B cell (primary cell): ENCODE measurements around the gene LIMK2. TPM values are rescaled to one million over a fixed set of nuclear protein-coding genes. Genes with fewer than 3 reads are reported as not detected.
A peak's percentile ranks its signal among the peaks of the same experiment; 100 is the strongest.

Experiments used
- ATAC-seq: fragments of 200-7000 bp; cut with Tn5 transposase; one replicate; pipeline ENCODE4 v1.10.0; 2021; ENCODE audit warnings: low read depth, mild to moderate bottlenecking, moderate number of reproducible peaks, moderate library complexity
- CTCF ChIA-PET: fragments of 350-600 bp; sonication (Branson Sonifier 250); formaldehyde crosslinking; loops from one replicate; lab custom pipeline; 2021; ENCODE audit warnings: antibody characterized with exemption, inconsistent platforms; lab: Charles Lee
- POLR2A ChIA-PET: fragments of 350-600 bp; sonication (Branson Sonifier 250); formaldehyde crosslinking; loops from one replicate; lab custom pipeline; 2021; ENCODE audit warnings: antibody characterized with exemption; lab: Charles Lee
- DNase-seq: peaks from one replicate; pipeline ENCODE4 v3.0.0; 2013
- H2AFZ ChIP-seq: 2 replicates; pipeline ENCODE4 v1.6.1; 2012; ENCODE audit warnings: mild to moderate bottlenecking, low read depth, low read length; ENCODE audit not compliant: insufficient read depth, poor library complexity, severe bottlenecking
- H3K27ac ChIP-seq, 2 donors: 1 replicate in 1 of 2; 2 replicates in 1 of 2; pipeline ENCODE4 v1.5.1; 2012 to 2013; ENCODE audit warnings: low read length in 2 of 2, mild to moderate bottlenecking in 2 of 2, moderate library complexity in 1 of 2
- H3K27me3 ChIP-seq, 4 experiments: fragments of 200-600 bp in 1 of 4; sonication (generic) in 1 of 4; replicated peaks in 1 of 4; 1 replicate in 2 of 4; 2 replicates in 2 of 4; pipeline versions ENCODE4 v1.6.1 to v1.7.0; 2013 to 2016; ENCODE audit warnings: low read length in 3 of 4, mild to moderate bottlenecking in 2 of 4, mixed read lengths in 1 of 4, moderate library complexity in 1 of 4; ENCODE audit not compliant: insufficient read depth in 4 of 4, control insufficient read depth in 3 of 4; ENCODE audit errors: control extremely low read depth in 1 of 4
- H3K36me3 ChIP-seq, 2 experiments: replicated peaks in 1 of 2; 1 replicate in 1 of 2; 2 replicates in 1 of 2; pipeline versions ENCODE4 v1.6.1 to v1.7.1; 2013; ENCODE audit warnings: low read length in 1 of 2; ENCODE audit not compliant: insufficient read depth in 2 of 2, control insufficient read depth in 1 of 2; ENCODE audit errors: control extremely low read depth in 1 of 2, extremely low read depth in 1 of 2
- H3K4me1 ChIP-seq, 2 donors: fragments of 200-600 bp in 1 of 2; sonication (generic) in 1 of 2; 1 replicate in 1 of 2; 2 replicates in 1 of 2; pipeline versions ENCODE4 v1.5.1 to v1.6.1; 2013 to 2017; ENCODE audit warnings: low read length in 2 of 2; ENCODE audit not compliant: control insufficient read depth in 2 of 2, insufficient read depth in 2 of 2
- H3K4me2 ChIP-seq: replicated peaks from 2 replicates; pipeline ENCODE3; 2012; ENCODE audit warnings: mild to moderate bottlenecking, low read depth, low read length; ENCODE audit not compliant: poor library complexity, severe bottlenecking
- H3K4me3 ChIP-seq, 5 experiments: fragments of 200-600 bp in 1 of 5; sonication (generic) in 1 of 5; 1 replicate in 3 of 5; 2 replicates in 2 of 5; pipeline versions ENCODE4 v1.5.1 to v1.7.0; 2011 to 2016; ENCODE audit warnings: low read length in 4 of 5, mild to moderate bottlenecking in 4 of 5, low read depth in 2 of 5, control low read depth in 1 of 5, moderate library complexity in 1 of 5; ENCODE audit not compliant: insufficient read depth in 1 of 5; ENCODE audit errors: control extremely low read depth in 1 of 5, extremely low read depth in 1 of 5
- H3K79me2 ChIP-seq: fragments of 200-600 bp; sonication (generic); one replicate; pipeline ENCODE4 v1.6.0; 2016; ENCODE audit warnings: low read length; ENCODE audit not compliant: control insufficient read depth, insufficient read depth
- H3K9ac ChIP-seq: fragments of 200-600 bp; sonication (generic); 2 replicates; pipeline ENCODE4 v1.6.1; 2017; ENCODE audit warnings: mild to moderate bottlenecking, low read length, moderate library complexity
- H3K9me3 ChIP-seq, 3 donors: one replicate each; pipeline versions ENCODE4 v1.6.1 to v1.7.1; 2013; ENCODE audit warnings: low read length in 2 of 3; ENCODE audit not compliant: control insufficient read depth in 2 of 3, insufficient read depth in 1 of 3; ENCODE audit errors: control extremely low read depth in 1 of 3
- H4K20me1 ChIP-seq: 2 replicates; pipeline ENCODE4 v1.6.0; 2012; ENCODE audit warnings: mild to moderate bottlenecking, low read length; ENCODE audit not compliant: insufficient read depth, control insufficient read depth, poor library complexity, severe bottlenecking
- H3K27ac Mint-ChIP-seq: one replicate; pipeline ENCODE4 v1.8.0; 2021; ENCODE audit warnings: mixed read lengths
- H3K27me3 Mint-ChIP-seq: one replicate; pipeline ENCODE4 v1.8.0; 2021; ENCODE audit warnings: mixed read lengths
- H3K4me1 Mint-ChIP-seq: one replicate; pipeline ENCODE4 v1.8.0; 2021; ENCODE audit warnings: mixed read lengths
- H3K4me3 Mint-ChIP-seq: one replicate; pipeline ENCODE4 v1.8.0; 2021; ENCODE audit warnings: mixed read lengths
- H3K9me3 Mint-ChIP-seq: one replicate; pipeline ENCODE4 v1.8.0; 2022; ENCODE audit warnings: mixed read lengths; ENCODE audit not compliant: insufficient read depth
- CTCF ChIP-seq: fragments of 200-600 bp; IDR thresholded peaks from one replicate; pipeline ENCODE4 v1.8.0; 2022; ENCODE audit warnings: antibody characterized with exemption, mild to moderate bottlenecking
- EZH2 ChIP-seq: IDR thresholded peaks from 2 replicates; pipeline ENCODE4 v1.6.1; 2012; ENCODE audit warnings: borderline replicate concordance, low read depth, mild to moderate bottlenecking, moderate library complexity, low read length; ENCODE audit not compliant: insufficient read depth, poor library complexity, severe bottlenecking
- WGBS: methylation state at CpG from one replicate; pipeline ENCODE4 v1.1.5; 2013; ENCODE audit warnings: missing lambda C conversion rate; ENCODE audit not compliant: insufficient coverage; 5-methylcytosine and 5-hydroxymethylcytosine counted together
- intact Hi-C: fragments of 100-400 bp; cut with micrococcal nuclease; formaldehyde crosslinking; loops from one replicate; pipeline ENCODE4 v1.10.0; 2022
- polyA plus RNA-seq: library from polyadenylated mRNA; depleted of rRNA; stranded (reverse); fragments of >200 nt; gene quantifications from 2 replicates; pipeline ENCODE4 v1.2.3, GENCODE V29; 2012
- total RNA-seq, 2 donors: library from RNA; stranded (reverse); fragments of 120-200 nt in 1 of 2; gene quantifications; 1 replicate in 1 of 2; 2 replicates in 1 of 2; pipeline versions ENCODE4 v1.2.3 to v1.2.4, GENCODE V29; 2013 to 2022

The LIMK2 gene
- total and polyA plus RNA-seq, 2 donors (not counting 1 experiment from before 2014, with no cell fraction given) = 6.8 to 20.2 TPM

GRCh38 chr22:31268281-31268680 lies 56.2 kb downstream of the LIMK2 start:
- H3K27ac Mint-ChIP-seq = no peak overlapping the region
- Histone ChIP-seq H4K20me1 (no peaks in the 10 kb centered on the region), H3K79me2 (no peaks in the 10 kb centered on the region), H3K9me3 (no peaks in the 10 kb centered on the region), H3K4me3 (no peak overlapping the region), H3K4me1 (peaks cover 0 to 3% of the 10 kb centered on the region in 2 donors), H3K36me3 (peaks cover 0 to 30% of the 10 kb centered on the region in 2 experiments), H2AFZ (no peak overlapping the region), H3K27me3 (no peaks in the 10 kb centered on the region), H3K27ac (no peak overlapping the region), H3K9ac (no peak overlapping the region), H3K4me2 (no peak overlapping the region)
- POLR2A ChIA-PET = interaction anchor here (0.8 kb wide), 1 partner anchor 22 kb away, joined by 4 read pairs; no protein-coding TSS in a partner anchor
- no peaks in the 10 kb centered on the region for H3K9me3 Mint-ChIP-seq
- ATAC-seq (no peak), DNase-seq (no peak)
- no peak overlapping the region for H3K4me3 Mint-ChIP-seq
- CTCF ChIA-PET = interaction anchor here (0.7 kb wide), 1 partner anchor 35 kb away, joined by 4 read pairs; no protein-coding TSS in a partner anchor
- H3K4me1 Mint-ChIP-seq = no peaks in the 10 kb centered on the region
- TF ChIP-seq EZH2 (no peak), CTCF (no peak)
- H3K27me3 Mint-ChIP-seq = no peaks in the 10 kb centered on the region
- intact Hi-C loops = no loop called here
- 100% methylated on average over 1 of the region's 2 CpGs for whole genome bisulfite sequencing

DNA sequence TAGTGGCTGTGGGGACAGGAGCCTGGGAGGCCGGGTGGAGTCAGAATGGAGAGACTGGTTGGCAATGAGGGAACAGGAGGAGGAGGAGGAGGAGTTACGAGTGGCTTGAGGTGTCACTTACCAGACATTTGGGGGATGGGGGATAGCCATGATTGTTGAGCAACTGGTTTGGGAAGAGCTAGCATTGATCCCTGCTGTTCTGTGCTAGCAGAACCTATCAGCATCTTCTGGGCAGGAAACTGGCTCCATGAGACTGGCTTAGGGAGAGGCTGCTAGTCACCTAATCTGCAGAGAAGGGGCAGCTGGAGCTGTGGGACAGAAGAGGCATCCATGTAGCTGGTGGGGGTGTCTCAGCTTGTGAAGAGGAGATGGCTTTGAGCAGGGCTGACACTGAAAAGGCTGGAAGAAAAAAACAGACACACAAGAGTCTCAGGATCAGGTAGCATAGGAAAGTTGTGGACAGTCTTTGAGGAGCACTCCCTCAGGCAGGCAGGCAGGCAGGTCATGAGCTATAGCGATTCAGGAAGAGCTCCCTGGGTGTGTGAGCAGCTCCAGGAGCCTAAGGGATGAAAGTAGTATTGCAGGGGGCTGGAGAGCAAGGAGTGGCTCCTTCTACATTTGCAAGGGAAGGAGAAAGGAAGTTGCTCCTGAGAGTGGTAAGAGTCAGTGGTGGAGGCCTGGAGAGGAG lies 57.9 kb downstream of the LIMK2 start:
- Histone ChIP-seq H2AFZ (no peak overlapping the region), H3K36me3 (peaks cover 0 to 32% of the 10 kb centered on the region in 2 experiments), H3K9ac (no peak overlapping the region), H3K27me3 (no peaks in the 10 kb centered on the region), H3K4me1 (peaks cover 0 to 3% of the 10 kb centered on the region in 2 donors), H3K9me3 (no peaks in the 10 kb centered on the region), H3K79me2 (peaks cover 4% of the 10 kb centered on the region), H3K27ac (no peak overlapping the region), H4K20me1 (no peaks in the 10 kb centered on the region), H3K4me3 (no peak overlapping the region), H3K4me2 (no peak overlapping the region)
- no peak for ATAC-seq
- intact Hi-C loops = no loop called here
- WGBS = 87% methylated on average over 2 of the region's 3 CpGs
- no peak overlapping the region for H3K4me3 Mint-ChIP-seq
- H3K27me3 Mint-ChIP-seq = no peaks in the 10 kb centered on the region
- peak overlapping the region; percentile 2 for H3K27ac Mint-ChIP-seq
- ChIA-PET CTCF (interaction anchor here (1.1 to 6.3 kb wide), 8 partner anchors 15 to 181 kb away, joined by 4 to 102 read pairs (median 6); partner anchors contain the start of genes LIMK2 and PIK3IP1), POLR2A (no interaction called here)
- no peak for DNase-seq
- TF ChIP-seq EZH2 (no peak), CTCF (no peak)
- H3K9me3 Mint-ChIP-seq = no peaks in the 10 kb centered on the region
- no peaks in the 10 kb centered on the region for H3K4me1 Mint-ChIP-seq
